Ectodermal cell (in vitro differentiated cells): ENCODE measurements around the gene TCF3.

Source experiments
- H3K27ac ChIP-seq: 2 replicates; pipeline ENCODE4 v1.7.0; 2013; ENCODE audit warnings: mild to moderate bottlenecking, low read depth, low read length; ENCODE audit not compliant: insufficient read depth, poor library complexity, severe bottlenecking
- H3K27me3 ChIP-seq: 2 replicates; pipeline ENCODE4 v1.7.0; 2013; ENCODE audit warnings: mild to moderate bottlenecking, low read length; ENCODE audit not compliant: insufficient read depth, control insufficient read depth, poor library complexity, severe bottlenecking
- H3K36me3 ChIP-seq: one replicate; pipeline ENCODE4 v1.7.0; 2013; ENCODE audit warnings: low read length; ENCODE audit not compliant: control insufficient read depth, insufficient read depth
- H3K4me1 ChIP-seq: one replicate; pipeline ENCODE4 v1.7.0; 2013; ENCODE audit warnings: low read length; ENCODE audit not compliant: control insufficient read depth, insufficient read depth
- H3K4me3 ChIP-seq: 2 replicates; pipeline ENCODE4 v1.7.0; 2013; ENCODE audit warnings: low read depth, low read length, control low read depth; ENCODE audit not compliant: insufficient read depth
- H3K9me3 ChIP-seq: 2 replicates; pipeline ENCODE4 v1.7.0; 2013; ENCODE audit warnings: mild to moderate bottlenecking, low read length, moderate library complexity; ENCODE audit not compliant: control insufficient read depth
- WGBS, 2 experiments: methylation state at CpG; one replicate each; pipeline ENCODE4 v1.1.7; 2013; ENCODE audit warnings: missing lambda C conversion rate in 2 of 2; 5-methylcytosine and 5-hydroxymethylcytosine counted together

The TCF3 gene

GRCh38 chr19:1629256-1629808 is 23.1 kb downstream of the TCF3 start:
- Histone ChIP-seq H3K4me3 (no peak overlapping the region), H3K36me3 (peaks cover 26% of the 10 kb centered on the region), H3K4me1 (no peaks in the 10 kb centered on the region), H3K9me3 (no peaks in the 10 kb centered on the region), H3K27me3 (no peaks in the 10 kb centered on the region), H3K27ac (no peak overlapping the region)
- 97% methylated on average over 24 of the region's 24 CpGs for WGBS, 2 experiments

GRCh38 chr19:1627194-1627593 is 25.2 kb downstream of the TCF3 start:
- WGBS, 2 experiments, result 96 to 97% methylated on average over 17 of the region's 17 CpGs
- Histone ChIP-seq H3K36me3 (peaks cover 22% of the 10 kb centered on the region), H3K4me1 (peaks cover 8% of the 10 kb centered on the region), H3K9me3 (no peaks in the 10 kb centered on the region), H3K27ac (no peak overlapping the region), H3K4me3 (no peak overlapping the region), H3K27me3 (no peaks in the 10 kb centered on the region)

- Histone ChIP-seq H3K9me3 (no peaks in the 10 kb centered on the region), H3K4me1 (peaks cover 8% of the 10 kb centered on the region), H3K4me3 (no peak overlapping the region), H3K27me3 (no peaks in the 10 kb centered on the region), H3K27ac (no peak overlapping the region), H3K36me3 (peaks cover 24% of the 10 kb centered on the region)
- 95 to 96% methylated on average over 32 of the region's 32 CpGs for WGBS, 2 experiments
Measured at GRCh38 chr19:1626417-1627010, 25.9 kb downstream of the TCF3 start.

GRCh38 chr19:1624458-1624857 is 28.0 kb downstream of the TCF3 start:
- Histone ChIP-seq H3K27ac (no peak overlapping the region), H3K27me3 (no peaks in the 10 kb centered on the region), H3K4me3 (no peak overlapping the region), H3K9me3 (no peaks in the 10 kb centered on the region), H3K4me1 (peaks cover 8% of the 10 kb centered on the region), H3K36me3 (peaks cover 35% of the 10 kb centered on the region)
- WGBS, 2 experiments, result 84 to 87% methylated on average over 23 of the region's 23 CpGs

- Histone ChIP-seq H3K4me1 (peaks cover 8% of the 10 kb centered on the region), H3K27ac (no peak overlapping the region), H3K36me3 (peaks cover 54% of the 10 kb centered on the region), H3K4me3 (no peak overlapping the region), H3K27me3 (no peaks in the 10 kb centered on the region), H3K9me3 (no peaks in the 10 kb centered on the region)
- WGBS, 2 experiments, result 93 to 97% methylated on average over 5 of the region's 5 CpGs
Measured at GRCh38 chr19:1622541-1622940, 29.9 kb downstream of the TCF3 start.

GRCh38 chr19:1622007-1622406 is 30.4 kb downstream of the TCF3 start:
- no peak overlapping the region for H3K27ac ChIP-seq
- no peaks in the 10 kb centered on the region for H3K9me3 ChIP-seq
- H3K36me3 ChIP-seq, result peaks cover 59% of the 10 kb centered on the region
- peaks cover 8% of the 10 kb centered on the region for H3K4me1 ChIP-seq
- no peak overlapping the region for H3K4me3 ChIP-seq
- H3K27me3 ChIP-seq, result no peaks in the 10 kb centered on the region
- WGBS, 2 experiments, result 96% methylated on average over 23 of the region's 23 CpGs

- Histone ChIP-seq H3K4me1 (peaks cover 8% of the 10 kb centered on the region), H3K27ac (no peak overlapping the region), H3K36me3 (peaks cover 60% of the 10 kb centered on the region), H3K9me3 (no peaks in the 10 kb centered on the region), H3K4me3 (no peak overlapping the region), H3K27me3 (no peaks in the 10 kb centered on the region)
- WGBS, 2 experiments, result 93 to 94% methylated on average over 23 of the region's 23 CpGs
Measured at GRCh38 chr19:1621574-1621973, 30.8 kb downstream of the TCF3 start.

- no peaks in the 10 kb centered on the region for H3K9me3 ChIP-seq
- peaks cover 60% of the 10 kb centered on the region for H3K36me3 ChIP-seq
- no peak overlapping the region for H3K4me3 ChIP-seq
- H3K27ac ChIP-seq, result no peak overlapping the region
- peaks cover 8% of the 10 kb centered on the region for H3K4me1 ChIP-seq
- no peaks in the 10 kb centered on the region for H3K27me3 ChIP-seq
- 91 to 93% methylated on average over 19 of the region's 19 CpGs for WGBS, 2 experiments
Measured at GRCh38 chr19:1621021-1621420, 31.4 kb downstream of the TCF3 start.

GRCh38 chr19:1620502-1620901 is 31.9 kb downstream of the TCF3 start:
- no peaks in the 10 kb centered on the region for H3K27me3 ChIP-seq
- H3K4me3 ChIP-seq, result no peak overlapping the region
- WGBS, 2 experiments, result 87 to 93% methylated on average over 11 of the region's 11 CpGs
- no peaks in the 10 kb centered on the region for H3K9me3 ChIP-seq
- H3K27ac ChIP-seq, result no peak overlapping the region
- H3K36me3 ChIP-seq, result peaks cover 60% of the 10 kb centered on the region
- peaks cover 8% of the 10 kb centered on the region for H3K4me1 ChIP-seq

- WGBS, 2 experiments, result 96% methylated on average over 18 of the region's 18 CpGs
- Histone ChIP-seq H3K36me3 (peaks cover 68% of the 10 kb centered on the region), H3K27ac (no peak overlapping the region)
Measured at GRCh38 chr19:1619703-1620102, 32.7 kb downstream of the TCF3 start.

More at GRCh38 chr19:1619703-1620102, 32.7 kb downstream of the TCF3 start:
- Histone ChIP-seq H3K27me3 (no peaks in the 10 kb centered on the region), H3K9me3 (no peaks in the 10 kb centered on the region), H3K4me1 (peaks cover 8% of the 10 kb centered on the region), H3K4me3 (no peak overlapping the region)
